Fibroblast of lung (primary cell): Measurements from ENCODE around the gene S1PR5. TPM values are rescaled to one million over a fixed set of nuclear protein-coding genes. Genes with fewer than 3 reads are reported as not detected.
"Not testable (repeated sequence)": the region's sequence is repeated elsewhere in the genome, so short reads cannot be mapped to it uniquely, and the experiment has no call there.

ENCODE experiments used
- DNase-seq, 2 donors: peaks; one replicate each; pipeline versions ENCODE4 v3.0.0 to v3.0.0-alpha.2; 2010; ENCODE audit warnings: low read depth in 2 of 2
- H2AFZ ChIP-seq: 2 replicates; pipeline ENCODE4 v1.5.1; 2012; ENCODE audit warnings: low read length, control low read depth, inconsistent platforms
- H3K27ac ChIP-seq: 2 replicates; pipeline ENCODE4 v1.5.1; 2011; ENCODE audit warnings: low read length, control low read depth; ENCODE audit not compliant: insufficient read depth
- H3K27me3 ChIP-seq: 2 replicates; pipeline ENCODE4 v1.5.1; 2011; ENCODE audit warnings: mild to moderate bottlenecking, low read length; ENCODE audit not compliant: control insufficient read depth, insufficient read depth
- H3K36me3 ChIP-seq: 2 replicates; pipeline ENCODE4 v1.5.1; 2011; ENCODE audit warnings: low read length; ENCODE audit not compliant: control insufficient read depth, insufficient read depth
- H3K4me1 ChIP-seq: 2 replicates; pipeline ENCODE4 v1.5.1; 2011; ENCODE audit warnings: low read length; ENCODE audit not compliant: control insufficient read depth, insufficient read depth; ENCODE audit errors: extremely low read depth
- H3K4me2 ChIP-seq: 2 replicates; pipeline ENCODE4 v1.5.1; 2011; ENCODE audit warnings: low read length, control low read depth; ENCODE audit not compliant: insufficient read depth; ENCODE audit errors: extremely low read depth
- H3K4me3 ChIP-seq, 4 experiments: fragments of 200-600 bp in 1 of 4; sonication (generic) in 1 of 4; replicated peaks in 1 of 4; 2 replicates each; pipeline ENCODE4 v1.5.1; 2011 to 2016; ENCODE audit warnings: low read length in 4 of 4, low read depth in 3 of 4, mild to moderate bottlenecking in 3 of 4, control low read depth in 2 of 4, inconsistent platforms in 1 of 4, mixed read lengths in 1 of 4; ENCODE audit not compliant: insufficient read depth in 1 of 4; ENCODE audit errors: control extremely low read depth in 1 of 4
- H3K79me2 ChIP-seq: 2 replicates; pipeline ENCODE4 v1.5.1; 2012; ENCODE audit warnings: mild to moderate bottlenecking, low read length, inconsistent platforms; ENCODE audit not compliant: control insufficient read depth, insufficient read depth
- H3K9ac ChIP-seq: 2 replicates; pipeline ENCODE4 v1.5.1; 2011; ENCODE audit warnings: mild to moderate bottlenecking, low read length, control low read depth; ENCODE audit not compliant: insufficient read depth
- H3K9me3 ChIP-seq: 2 replicates; pipeline ENCODE4 v1.5.1; 2012; ENCODE audit warnings: low read depth, low read length; ENCODE audit not compliant: control insufficient read depth, insufficient read depth
- H4K20me1 ChIP-seq: 2 replicates; pipeline ENCODE4 v1.5.1; 2011; ENCODE audit warnings: low read length; ENCODE audit not compliant: control insufficient read depth, insufficient read depth; ENCODE audit errors: extremely low read depth
- EZH2 ChIP-seq: IDR thresholded peaks from 2 replicates; pipeline ENCODE4 v1.5.1; 2012; ENCODE audit warnings: low read length, control low read depth, mild to moderate bottlenecking; ENCODE audit errors: missing control alignments
- polyA plus RNA-seq, 2 donors: library from polyadenylated mRNA; depleted of rRNA in 1 of 2; stranded (reverse) in 1 of 2; unstranded in 1 of 2; fragments of >200 nt; gene quantifications; 2 replicates each; pipeline ENCODE4 v1.2.1, GENCODE V29; 2011 to 2012; ENCODE audit warnings: missing spikeins in 1 of 2
- total RNA-seq: library from RNA; depleted of rRNA; stranded (reverse); fragments of >200 nt; gene quantifications from 2 replicates; pipeline ENCODE4 v1.2.1, GENCODE V29; 2014
- TF ChIP-seq, protein P1 (sequence below), 2 donors: IDR thresholded peaks in 1 of 2; conservative IDR thresholded peaks in 1 of 2; 1 replicate in 1 of 2; 2 replicates in 1 of 2; pipeline ENCODE4 v1.5.1; 2011 to 2012; ENCODE audit warnings: low read length in 2 of 2, control low read depth in 1 of 2, inconsistent platforms in 1 of 2, low read depth in 1 of 2, mild to moderate bottlenecking in 1 of 2

The S1PR5 gene
- total and polyA plus RNA-seq, 2 donors (not counting 1 experiment from before 2014, with no cell fraction given): 0.19 TPM; not detected in 1

DNA sequence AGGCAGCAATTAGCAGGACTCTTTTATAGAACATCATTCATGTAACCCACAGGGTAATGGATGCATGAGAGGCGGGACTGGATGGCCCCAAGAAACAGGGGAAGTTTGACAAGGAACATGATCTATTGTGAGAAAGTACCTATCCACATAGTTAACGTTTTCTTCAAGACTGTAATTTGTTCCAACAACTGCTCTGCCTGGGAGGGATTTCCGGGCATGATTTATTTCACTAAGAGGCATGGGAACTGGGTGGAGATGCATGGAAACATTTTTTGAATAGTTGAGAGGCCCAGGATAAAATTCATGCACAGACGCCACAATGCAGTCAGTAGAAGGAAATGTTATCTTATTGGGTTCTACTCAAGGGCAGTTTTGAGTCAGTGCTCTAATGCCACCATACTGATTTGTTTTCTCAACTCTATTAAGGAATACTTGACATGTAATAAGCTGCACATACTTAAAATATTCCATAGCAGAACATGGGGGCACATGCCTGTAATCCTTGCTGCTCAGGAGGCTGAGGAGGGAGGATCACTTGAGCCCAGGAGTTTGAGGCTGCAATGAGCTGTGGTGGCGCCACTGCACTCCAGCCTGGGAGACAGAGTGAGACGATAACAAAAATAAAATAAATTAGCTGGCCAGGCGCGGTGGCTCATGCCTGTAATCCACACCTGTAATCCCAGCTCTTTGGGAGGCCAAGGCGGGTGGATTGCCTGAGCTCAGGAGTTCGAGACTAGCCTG, 16.6 kb upstream of the S1PR5 start:
- no peaks in the 10 kb centered on the region for H4K20me1 ChIP-seq
- peak; percentile 68 to 92 for DNase-seq
- H3K4me3 ChIP-seq: no peak overlapping the region
- H3K4me2 ChIP-seq: no peak overlapping the region
- no peaks in the 10 kb centered on the region for H3K79me2 ChIP-seq
- no peaks in the 10 kb centered on the region for H3K9me3 ChIP-seq
- no peaks in the 10 kb centered on the region for H3K4me1 ChIP-seq
- H3K27me3 ChIP-seq: no peaks in the 10 kb centered on the region
- no peak for TF ChIP-seq EZH2
- TF ChIP-seq, protein P1, sequence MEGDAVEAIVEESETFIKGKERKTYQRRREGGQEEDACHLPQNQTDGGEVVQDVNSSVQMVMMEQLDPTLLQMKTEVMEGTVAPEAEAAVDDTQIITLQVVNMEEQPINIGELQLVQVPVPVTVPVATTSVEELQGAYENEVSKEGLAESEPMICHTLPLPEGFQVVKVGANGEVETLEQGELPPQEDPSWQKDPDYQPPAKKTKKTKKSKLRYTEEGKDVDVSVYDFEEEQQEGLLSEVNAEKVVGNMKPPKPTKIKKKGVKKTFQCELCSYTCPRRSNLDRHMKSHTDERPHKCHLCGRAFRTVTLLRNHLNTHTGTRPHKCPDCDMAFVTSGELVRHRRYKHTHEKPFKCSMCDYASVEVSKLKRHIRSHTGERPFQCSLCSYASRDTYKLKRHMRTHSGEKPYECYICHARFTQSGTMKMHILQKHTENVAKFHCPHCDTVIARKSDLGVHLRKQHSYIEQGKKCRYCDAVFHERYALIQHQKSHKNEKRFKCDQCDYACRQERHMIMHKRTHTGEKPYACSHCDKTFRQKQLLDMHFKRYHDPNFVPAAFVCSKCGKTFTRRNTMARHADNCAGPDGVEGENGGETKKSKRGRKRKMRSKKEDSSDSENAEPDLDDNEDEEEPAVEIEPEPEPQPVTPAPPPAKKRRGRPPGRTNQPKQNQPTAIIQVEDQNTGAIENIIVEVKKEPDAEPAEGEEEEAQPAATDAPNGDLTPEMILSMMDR (conservative IDR thresholded peaks at IDR 0.05 in 1 of 2, IDR thresholded peaks at IDR 0.05 in 1 of 2; ENCODE audit: low read depth in 1 of 2, low read length in 2 of 2): no peak
- no peaks in the 10 kb centered on the region for H3K36me3 ChIP-seq
- H3K9ac ChIP-seq: no peak overlapping the region
- no peak overlapping the region for H3K27ac ChIP-seq
- H2AFZ ChIP-seq: no peak overlapping the region

DNA sequence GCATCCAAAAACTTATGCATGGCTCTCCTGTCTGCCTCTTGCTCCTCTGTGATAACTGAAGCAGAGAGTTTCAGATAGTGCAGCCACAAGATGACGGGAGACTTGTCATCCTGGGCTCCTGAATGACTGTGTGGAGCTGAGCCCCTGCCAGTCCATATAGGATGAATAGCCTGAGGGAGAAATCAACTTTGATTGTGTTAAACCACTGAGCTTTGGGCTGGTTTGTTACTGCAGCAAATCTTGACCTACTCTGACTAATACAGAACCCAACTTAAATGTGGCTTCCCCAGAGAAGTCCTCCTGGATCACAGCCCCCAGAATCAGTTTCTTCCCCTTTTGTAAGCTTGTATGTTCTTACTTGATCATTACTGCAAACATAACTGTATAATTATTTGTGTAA, 15.2 kb upstream of the S1PR5 start:
- TF ChIP-seq, protein P1 (conservative IDR thresholded peaks at IDR 0.05 in 1 of 2, IDR thresholded peaks at IDR 0.05 in 1 of 2; ENCODE audit: low read depth in 1 of 2, low read length in 2 of 2): no peak
- TF ChIP-seq EZH2: no peak
- Histone ChIP-seq H3K36me3 (no peaks in the 10 kb centered on the region), H2AFZ (no peak overlapping the region), H3K9ac (no peak overlapping the region), H3K79me2 (no peaks in the 10 kb centered on the region), H3K4me2 (no peak overlapping the region), H3K4me3 (no peak overlapping the region), H3K27ac (no peak overlapping the region), H4K20me1 (no peaks in the 10 kb centered on the region), H3K9me3 (no peaks in the 10 kb centered on the region), H3K27me3 (no peaks in the 10 kb centered on the region), H3K4me1 (no peaks in the 10 kb centered on the region)
- no peak for DNase-seq

DNA sequence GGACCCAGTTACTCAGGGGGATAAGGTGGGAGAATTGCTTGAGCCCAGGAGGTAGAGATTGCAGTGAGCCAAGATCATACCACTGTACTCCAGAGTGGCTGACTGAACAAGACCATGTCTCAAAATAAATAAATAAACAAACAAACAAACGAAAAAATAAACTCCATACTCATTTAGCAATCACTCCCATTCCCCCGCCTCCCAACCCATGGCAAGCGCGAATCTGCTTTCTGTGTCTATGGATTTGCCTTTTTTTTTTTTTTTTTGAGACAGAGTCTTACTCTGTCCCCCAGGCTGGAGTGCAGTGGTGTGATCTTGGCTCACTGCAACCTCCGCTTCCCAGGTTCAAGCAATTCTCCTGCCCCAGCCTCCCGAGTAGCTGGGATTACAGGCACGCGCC, 9.6 kb upstream of the S1PR5 start:
- H3K4me3 ChIP-seq, H3K9ac ChIP-seq, H2AFZ ChIP-seq, DNase-seq, H4K20me1 ChIP-seq, H3K27me3 ChIP-seq, H3K9me3 ChIP-seq, H3K36me3 ChIP-seq, H3K79me2 ChIP-seq, H3K4me1 ChIP-seq, H3K27ac ChIP-seq, H3K4me2 ChIP-seq: not testable (repeated sequence)
